GM23248 (cell line): ENCODE measurements around the gene TMEM202.

Source experiments
- EZH2 ChIP-seq: fragments of 200-600 bp; sonication (generic); IDR thresholded peaks from 2 replicates; pipeline ENCODE4 v1.6.1; 2018; ENCODE audit warnings: antibody characterized with exemption, mild to moderate bottlenecking; ENCODE audit not compliant: insufficient read depth, poor library complexity, severe bottlenecking
- EZH2phosphoT487 ChIP-seq: fragments of 200-600 bp; sonication (generic); IDR thresholded peaks from 2 replicates; pipeline ENCODE4 v1.6.1; 2018; ENCODE audit warnings: antibody characterized with exemption, moderate library complexity, mild to moderate bottlenecking, low read depth; ENCODE audit not compliant: insufficient read depth

GRCh38 chr15:72437650-72438316 is 39.7 kb downstream of the TMEM202 start:
- TF ChIP-seq EZH2 = no peak
- TF ChIP-seq EZH2phosphoT487 = no peak
